ENCODE results near the gene MSH3. TPM values are rescaled to one million over a fixed set of nuclear protein-coding genes. Genes with fewer than 3 reads are reported as not detected.
A peak's percentile ranks its signal among the peaks of the same experiment; 100 is the strongest.

MSH3 gene
- polyA plus RNA-seq, 3 donors, result 4.5 to 9.9 (median 8.0) TPM

DNA sequence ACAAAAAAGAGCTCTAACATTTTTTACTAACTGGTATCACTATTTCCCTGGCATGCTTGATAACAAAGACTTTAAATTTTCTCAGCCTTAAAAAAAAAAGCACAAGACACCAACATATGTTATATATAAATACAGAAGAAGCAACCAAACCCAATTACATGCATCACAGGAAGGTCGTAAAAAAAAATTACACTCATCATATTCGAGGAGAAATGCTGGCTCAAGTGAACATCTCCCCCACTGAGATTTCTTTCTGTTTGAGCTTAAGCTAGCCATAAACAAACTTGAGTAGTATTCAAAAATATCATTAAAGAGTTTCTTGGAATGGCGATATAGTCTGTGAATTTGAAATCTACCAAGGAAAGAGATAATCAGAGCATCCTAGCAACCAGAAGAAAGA lies 7.5 kb upstream of the MSH3 start:
- H4K20me1 ChIP-seq (ENCODE audit: insufficient read depth, low read length), result no peaks in the 10 kb centered on the region
- H3K79me2 ChIP-seq (ENCODE audit: insufficient read depth, low read length), result peaks cover 9% of the 10 kb centered on the region
- peaks cover 6 to 10% of the 10 kb centered on the region in 2 donors for H3K4me1 ChIP-seq (ENCODE audit: control insufficient read depth in 1 of 2, insufficient read depth in 2 of 2, low read length in 2 of 2)
- no peak overlapping the region for H3K27ac ChIP-seq (ENCODE audit: low read depth in 1 of 2, low read length in 2 of 2)
- DNase-seq, result no peak
- Mint-ChIP-seq H3K4me1 (peaks cover 5% of the 10 kb centered on the region), H3K27me3 (ENCODE audit: low read depth in 3 of 3) (no peaks in the 10 kb centered on the region), H3K36me3 (peaks cover 41 to 58% of the 10 kb centered on the region in 2 donors), H3K4me3 (no peak overlapping the region), H3K9me3 (peaks cover 5 to 8% (median 7%) of the 10 kb centered on the region in 7 donors), H3K27ac (no peak overlapping the region)
- H3K36me3 ChIP-seq (replicated peaks in 1 of 2; ENCODE audit: control insufficient read depth in 1 of 2, insufficient read depth in 2 of 2, low read length in 2 of 2), result peaks cover 11 to 53% of the 10 kb centered on the region in 2 donors
- H3K9me3 ChIP-seq (replicated peaks in 1 of 2; ENCODE audit: control insufficient read depth in 1 of 2, insufficient read depth in 1 of 2, low read length in 2 of 2), result peaks cover 8% of the 10 kb centered on the region in 2 donors
- H2AFZ ChIP-seq (ENCODE audit: insufficient read depth, low read depth, low read length, poor library complexity, severe bottlenecking), result no peak overlapping the region
- intact Hi-C loops (cut with micrococcal nuclease), result no loop called here
- no peaks in the 10 kb centered on the region for H3K27me3 ChIP-seq (ENCODE audit: control insufficient read depth in 2 of 2, insufficient read depth in 2 of 2, low read length in 2 of 2)
- TF ChIP-seq CTCF (IDR thresholded peaks at IDR 0.05), result no peak
- no peak overlapping the region for H3K9ac ChIP-seq (ENCODE audit: insufficient read depth, low read length, poor library complexity, severe bottlenecking)
- H3K4me3 ChIP-seq (replicated peaks in 1 of 3; ENCODE audit: low read depth in 2 of 3, low read length in 3 of 3), result no peak overlapping the region
- no peak overlapping the region for H3K4me2 ChIP-seq (replicated peaks; ENCODE audit: extremely low read depth, low read length, poor library complexity, severe bottlenecking)
- no CpG with 5 or more reads among the region's 3 CpGs for WGBS (ENCODE audit: insufficient coverage)

DNA sequence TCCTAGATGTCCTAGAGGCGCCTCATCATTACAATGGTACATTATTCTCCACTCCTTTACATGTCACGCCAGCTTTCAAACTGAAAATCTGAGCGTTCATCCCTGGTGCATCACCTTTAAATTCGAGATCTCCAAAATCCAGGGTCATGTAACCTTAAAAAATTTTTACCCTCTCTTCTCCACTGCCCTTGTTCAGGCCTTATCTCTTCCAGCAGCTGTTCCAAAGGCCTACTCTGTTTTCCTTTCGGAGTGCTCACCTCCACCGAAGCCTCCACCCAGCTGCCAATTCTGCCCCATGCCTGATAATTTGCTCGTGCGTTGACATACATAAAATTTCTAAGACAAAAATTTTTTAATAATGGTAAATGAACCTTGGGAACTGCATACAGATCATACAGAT lies 950 bp upstream of the MSH3 start:
- no peaks in the 10 kb centered on the region for H3K27me3 ChIP-seq (ENCODE audit: control insufficient read depth in 2 of 2, insufficient read depth in 2 of 2, low read length in 2 of 2)
- peak overlapping the region in 1 of 2 donors; percentile 53 for H3K27ac ChIP-seq (ENCODE audit: low read depth in 1 of 2, low read length in 2 of 2)
- H3K4me2 ChIP-seq (replicated peaks; ENCODE audit: extremely low read depth, low read length, poor library complexity, severe bottlenecking), result peak overlapping the region; percentile 94
- H3K9me3 ChIP-seq (replicated peaks in 1 of 2; ENCODE audit: control insufficient read depth in 1 of 2, insufficient read depth in 1 of 2, low read length in 2 of 2), result peaks cover 4% of the 10 kb centered on the region in 2 donors
- H3K9me3 Mint-ChIP-seq, result peaks cover under 1 to 3% (median 1%) of the 10 kb centered on the region in 7 donors
- no peaks in the 10 kb centered on the region for H3K27me3 Mint-ChIP-seq (ENCODE audit: low read depth in 3 of 3)
- peaks cover 55% of the 10 kb centered on the region for H3K79me2 ChIP-seq (ENCODE audit: insufficient read depth, low read length)
- peaks cover 15% of the 10 kb centered on the region for H4K20me1 ChIP-seq (ENCODE audit: insufficient read depth, low read length)
- no peak overlapping the region for H3K9ac ChIP-seq (ENCODE audit: insufficient read depth, low read length, poor library complexity, severe bottlenecking)
- peak overlapping the region in 1 of 7 donors; percentile 65 for H3K27ac Mint-ChIP-seq
- peak overlapping the region in 1 of 3 experiments; percentile 96 for H3K4me3 ChIP-seq (replicated peaks in 1 of 3; ENCODE audit: low read depth in 2 of 3, low read length in 3 of 3)
- peak overlapping the region in 1 of 2 donors; percentile 87 for H3K4me3 Mint-ChIP-seq
- H3K36me3 ChIP-seq (replicated peaks in 1 of 2; ENCODE audit: control insufficient read depth in 1 of 2, insufficient read depth in 2 of 2, low read length in 2 of 2), result peaks cover 13 to 21% of the 10 kb centered on the region in 2 donors
- DNase-seq, result no peak
- H2AFZ ChIP-seq (ENCODE audit: insufficient read depth, low read depth, low read length, poor library complexity, severe bottlenecking), result no peak overlapping the region
- peaks cover 27 to 28% of the 10 kb centered on the region in 2 donors for H3K36me3 Mint-ChIP-seq
- peaks cover 21 to 30% of the 10 kb centered on the region in 2 donors for H3K4me1 ChIP-seq (ENCODE audit: control insufficient read depth in 1 of 2, insufficient read depth in 2 of 2, low read length in 2 of 2)
- H3K4me1 Mint-ChIP-seq, result peaks cover 25% of the 10 kb centered on the region
- WGBS (ENCODE audit: insufficient coverage), result 73% methylated on average over 6 of the region's 8 CpGs
- no peak for TF ChIP-seq CTCF (IDR thresholded peaks at IDR 0.05)
- intact Hi-C loops (cut with micrococcal nuclease), result no loop called here
